Measurements from ENCODE around the gene ARL15. TPM values are rescaled to one million over a fixed set of nuclear protein-coding genes. Genes with fewer than 3 reads are reported as not detected.

ARL15 gene
- total and polyA plus RNA-seq, 4 donors, result 5.0 to 24.8 (median 13.3) TPM

DNA sequence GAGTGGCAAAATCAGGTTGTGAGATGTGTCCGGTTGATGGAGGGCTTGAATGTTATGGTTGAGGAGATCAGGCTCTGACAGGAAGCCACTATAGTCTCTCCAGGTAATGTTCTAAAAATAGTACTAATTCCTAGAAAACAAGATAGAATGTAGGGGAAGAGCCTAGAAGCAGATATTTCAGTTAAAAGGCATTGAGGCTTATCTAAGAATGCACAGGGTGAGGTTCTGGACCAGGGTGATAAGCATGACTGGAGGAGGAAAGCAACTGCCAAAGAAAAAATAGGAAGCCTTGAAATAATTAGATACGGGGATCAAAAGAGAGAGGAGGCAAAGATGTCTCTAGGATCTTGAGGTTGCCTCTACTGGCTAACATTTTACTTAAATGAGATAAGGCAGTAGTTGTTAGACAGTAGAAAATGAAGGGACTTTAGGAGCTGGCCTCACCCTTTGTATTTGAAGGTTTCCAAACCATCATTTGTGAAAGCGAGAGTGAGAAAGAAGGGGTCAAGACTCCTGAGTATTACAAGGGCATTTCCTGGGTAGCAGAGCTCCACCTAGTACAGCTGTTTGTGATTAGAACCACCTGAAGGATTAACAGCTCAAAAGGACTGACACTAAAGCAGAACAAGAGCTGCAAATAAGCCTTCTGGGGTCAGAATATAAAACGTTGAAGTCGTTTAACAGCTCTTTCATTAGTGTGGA is 15.4 kb upstream of the ARL15 start:
- 72% methylated on average over 5 of the region's 5 CpGs for WGBS
- TF ChIP-seq TAF1 (conservative IDR thresholded peaks at IDR 0.05) (no peak), SP1 (IDR thresholded peaks at IDR 0.05) (no peak), HNF4A (conservative IDR thresholded peaks at IDR 0.05) (no peak)
- Histone ChIP-seq H3K27me3 (ENCODE audit: control insufficient read depth in 4 of 4, insufficient read depth in 4 of 4, low read length in 3 of 4) (no peaks in the 10 kb centered on the region), H3K27ac (ENCODE audit: low read depth in 1 of 2, low read length in 2 of 2) (no peak overlapping the region), H3K9me3 (ENCODE audit: control insufficient read depth in 4 of 4, low read length in 3 of 4) (no peaks in the 10 kb centered on the region), H3K4me1 (ENCODE audit: control insufficient read depth in 4 of 4, insufficient read depth in 4 of 4, low read length in 3 of 4) (no peaks in the 10 kb centered on the region), H3K9ac (ENCODE audit: low read depth in 1 of 2, low read length in 2 of 2) (no peak overlapping the region), H3K4me3 (ENCODE audit: low read depth in 1 of 3, low read length in 3 of 3) (no peak overlapping the region), H3K36me3 (ENCODE audit: control insufficient read depth in 4 of 4, insufficient read depth in 3 of 4, low read depth in 1 of 4, low read length in 3 of 4) (no peaks in the 10 kb centered on the region)
- DNase-seq (ENCODE audit: low spot score), result no peak

DNA sequence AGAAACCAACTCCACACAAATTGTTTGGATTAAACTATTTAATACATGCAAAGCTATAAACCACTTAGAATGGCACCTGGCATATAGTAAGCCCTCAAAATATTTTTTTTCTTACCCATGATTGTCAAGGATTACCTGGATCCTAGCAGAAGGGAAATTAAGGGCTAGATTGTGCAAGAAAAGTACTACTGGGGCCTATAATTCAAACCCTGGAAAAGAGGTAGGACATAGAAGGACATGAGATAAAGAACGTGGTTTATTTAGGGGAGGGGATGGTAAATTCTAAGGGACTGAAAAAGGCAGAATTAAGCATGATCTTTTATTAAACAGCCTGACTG is 14.9 kb upstream of the ARL15 start:
- DNase-seq (ENCODE audit: low spot score), result no peak
- no peak overlapping the region for H3K9ac ChIP-seq (ENCODE audit: low read depth in 1 of 2, low read length in 2 of 2)
- TF ChIP-seq HNF4G (IDR thresholded peaks at IDR 0.05) (no peak), HNF4A (conservative IDR thresholded peaks at IDR 0.05) (no peak), EGR1 (IDR thresholded peaks at IDR 0.05; ENCODE audit: low read depth in 2 of 2) (no peak), JUND (IDR thresholded peaks at IDR 0.05) (no peak), RXRA (IDR thresholded peaks at IDR 0.05) (no peak), FOXA2 (IDR thresholded peaks at IDR 0.05) (no peak), RAD21 (IDR thresholded peaks at IDR 0.05) (no peak), GABPA (IDR thresholded peaks at IDR 0.05 in 1 of 2, conservative IDR thresholded peaks at IDR 0.05 in 1 of 2) (no peak), NR2F2 (IDR thresholded peaks at IDR 0.05) (no peak), FOXA1 (IDR thresholded peaks at IDR 0.05) (no peak), SP1 (IDR thresholded peaks at IDR 0.05) (no peak)
- TF ChIP-seq, protein P1, sequence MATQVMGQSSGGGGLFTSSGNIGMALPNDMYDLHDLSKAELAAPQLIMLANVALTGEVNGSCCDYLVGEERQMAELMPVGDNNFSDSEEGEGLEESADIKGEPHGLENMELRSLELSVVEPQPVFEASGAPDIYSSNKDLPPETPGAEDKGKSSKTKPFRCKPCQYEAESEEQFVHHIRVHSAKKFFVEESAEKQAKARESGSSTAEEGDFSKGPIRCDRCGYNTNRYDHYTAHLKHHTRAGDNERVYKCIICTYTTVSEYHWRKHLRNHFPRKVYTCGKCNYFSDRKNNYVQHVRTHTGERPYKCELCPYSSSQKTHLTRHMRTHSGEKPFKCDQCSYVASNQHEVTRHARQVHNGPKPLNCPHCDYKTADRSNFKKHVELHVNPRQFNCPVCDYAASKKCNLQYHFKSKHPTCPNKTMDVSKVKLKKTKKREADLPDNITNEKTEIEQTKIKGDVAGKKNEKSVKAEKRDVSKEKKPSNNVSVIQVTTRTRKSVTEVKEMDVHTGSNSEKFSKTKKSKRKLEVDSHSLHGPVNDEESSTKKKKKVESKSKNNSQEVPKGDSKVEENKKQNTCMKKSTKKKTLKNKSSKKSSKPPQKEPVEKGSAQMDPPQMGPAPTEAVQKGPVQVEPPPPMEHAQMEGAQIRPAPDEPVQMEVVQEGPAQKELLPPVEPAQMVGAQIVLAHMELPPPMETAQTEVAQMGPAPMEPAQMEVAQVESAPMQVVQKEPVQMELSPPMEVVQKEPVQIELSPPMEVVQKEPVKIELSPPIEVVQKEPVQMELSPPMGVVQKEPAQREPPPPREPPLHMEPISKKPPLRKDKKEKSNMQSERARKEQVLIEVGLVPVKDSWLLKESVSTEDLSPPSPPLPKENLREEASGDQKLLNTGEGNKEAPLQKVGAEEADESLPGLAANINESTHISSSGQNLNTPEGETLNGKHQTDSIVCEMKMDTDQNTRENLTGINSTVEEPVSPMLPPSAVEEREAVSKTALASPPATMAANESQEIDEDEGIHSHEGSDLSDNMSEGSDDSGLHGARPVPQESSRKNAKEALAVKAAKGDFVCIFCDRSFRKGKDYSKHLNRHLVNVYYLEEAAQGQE (IDR thresholded peaks at IDR 0.05), result no peak
- TF ChIP-seq, protein P2, sequence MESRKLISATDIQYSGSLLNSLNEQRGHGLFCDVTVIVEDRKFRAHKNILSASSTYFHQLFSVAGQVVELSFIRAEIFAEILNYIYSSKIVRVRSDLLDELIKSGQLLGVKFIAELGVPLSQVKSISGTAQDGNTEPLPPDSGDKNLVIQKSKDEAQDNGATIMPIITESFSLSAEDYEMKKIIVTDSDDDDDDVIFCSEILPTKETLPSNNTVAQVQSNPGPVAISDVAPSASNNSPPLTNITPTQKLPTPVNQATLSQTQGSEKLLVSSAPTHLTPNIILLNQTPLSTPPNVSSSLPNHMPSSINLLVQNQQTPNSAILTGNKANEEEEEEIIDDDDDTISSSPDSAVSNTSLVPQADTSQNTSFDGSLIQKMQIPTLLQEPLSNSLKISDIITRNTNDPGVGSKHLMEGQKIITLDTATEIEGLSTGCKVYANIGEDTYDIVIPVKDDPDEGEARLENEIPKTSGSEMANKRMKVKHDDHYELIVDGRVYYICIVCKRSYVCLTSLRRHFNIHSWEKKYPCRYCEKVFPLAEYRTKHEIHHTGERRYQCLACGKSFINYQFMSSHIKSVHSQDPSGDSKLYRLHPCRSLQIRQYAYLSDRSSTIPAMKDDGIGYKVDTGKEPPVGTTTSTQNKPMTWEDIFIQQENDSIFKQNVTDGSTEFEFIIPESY (IDR thresholded peaks at IDR 0.05), result no peak
- TF ChIP-seq, protein P3, sequence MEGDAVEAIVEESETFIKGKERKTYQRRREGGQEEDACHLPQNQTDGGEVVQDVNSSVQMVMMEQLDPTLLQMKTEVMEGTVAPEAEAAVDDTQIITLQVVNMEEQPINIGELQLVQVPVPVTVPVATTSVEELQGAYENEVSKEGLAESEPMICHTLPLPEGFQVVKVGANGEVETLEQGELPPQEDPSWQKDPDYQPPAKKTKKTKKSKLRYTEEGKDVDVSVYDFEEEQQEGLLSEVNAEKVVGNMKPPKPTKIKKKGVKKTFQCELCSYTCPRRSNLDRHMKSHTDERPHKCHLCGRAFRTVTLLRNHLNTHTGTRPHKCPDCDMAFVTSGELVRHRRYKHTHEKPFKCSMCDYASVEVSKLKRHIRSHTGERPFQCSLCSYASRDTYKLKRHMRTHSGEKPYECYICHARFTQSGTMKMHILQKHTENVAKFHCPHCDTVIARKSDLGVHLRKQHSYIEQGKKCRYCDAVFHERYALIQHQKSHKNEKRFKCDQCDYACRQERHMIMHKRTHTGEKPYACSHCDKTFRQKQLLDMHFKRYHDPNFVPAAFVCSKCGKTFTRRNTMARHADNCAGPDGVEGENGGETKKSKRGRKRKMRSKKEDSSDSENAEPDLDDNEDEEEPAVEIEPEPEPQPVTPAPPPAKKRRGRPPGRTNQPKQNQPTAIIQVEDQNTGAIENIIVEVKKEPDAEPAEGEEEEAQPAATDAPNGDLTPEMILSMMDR (IDR thresholded peaks at IDR 0.05; ENCODE audit: low read depth, low read length, missing input control), result no peak
- TF ChIP-seq, protein P4, sequence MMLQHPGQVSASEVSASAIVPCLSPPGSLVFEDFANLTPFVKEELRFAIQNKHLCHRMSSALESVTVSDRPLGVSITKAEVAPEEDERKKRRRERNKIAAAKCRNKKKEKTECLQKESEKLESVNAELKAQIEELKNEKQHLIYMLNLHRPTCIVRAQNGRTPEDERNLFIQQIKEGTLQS (IDR thresholded peaks at IDR 0.05), result no peak
- WGBS, result 52% methylated on average over 1 of the region's 1 CpG
- H3K9me3 ChIP-seq (ENCODE audit: control insufficient read depth in 4 of 4, low read length in 3 of 4), result no peaks in the 10 kb centered on the region
- no peaks in the 10 kb centered on the region for H3K27me3 ChIP-seq (ENCODE audit: control insufficient read depth in 4 of 4, insufficient read depth in 4 of 4, low read length in 3 of 4)
- H3K4me3 ChIP-seq (ENCODE audit: low read depth in 1 of 3, low read length in 3 of 3), result no peak overlapping the region
- no peaks in the 10 kb centered on the region for H3K36me3 ChIP-seq (ENCODE audit: control insufficient read depth in 4 of 4, insufficient read depth in 3 of 4, low read depth in 1 of 4, low read length in 3 of 4)
- no peak overlapping the region for H3K27ac ChIP-seq (ENCODE audit: low read depth in 1 of 2, low read length in 2 of 2)
- no peaks in the 10 kb centered on the region for H3K4me1 ChIP-seq (ENCODE audit: control insufficient read depth in 4 of 4, insufficient read depth in 4 of 4, low read length in 3 of 4)

All from liver (tissue), 9 donors.